OCI-LY1 (cell line): Measurements from ENCODE around the gene QKI.

Experiments
- EZH2 ChIP-seq: fragments of 200-600 bp; sonication (generic), shearing (Covaris generic); IDR thresholded peaks from 2 replicates; pipeline ENCODE4 v1.8.0; 2017; ENCODE audit warnings: borderline replicate concordance, mixed run types, mild to moderate bottlenecking, antibody characterized with exemption, low read length, moderate library complexity, mixed read lengths
- TF ChIP-seq, protein P1 (sequence below): fragments of 200-600 bp; sonication (generic), shearing (Covaris generic); IDR thresholded peaks from 2 replicates; pipeline ENCODE4 v1.5.1; 2017; ENCODE audit warnings: mild to moderate bottlenecking, antibody characterized with exemption, low read length, moderate library complexity, mixed read lengths

DNA sequence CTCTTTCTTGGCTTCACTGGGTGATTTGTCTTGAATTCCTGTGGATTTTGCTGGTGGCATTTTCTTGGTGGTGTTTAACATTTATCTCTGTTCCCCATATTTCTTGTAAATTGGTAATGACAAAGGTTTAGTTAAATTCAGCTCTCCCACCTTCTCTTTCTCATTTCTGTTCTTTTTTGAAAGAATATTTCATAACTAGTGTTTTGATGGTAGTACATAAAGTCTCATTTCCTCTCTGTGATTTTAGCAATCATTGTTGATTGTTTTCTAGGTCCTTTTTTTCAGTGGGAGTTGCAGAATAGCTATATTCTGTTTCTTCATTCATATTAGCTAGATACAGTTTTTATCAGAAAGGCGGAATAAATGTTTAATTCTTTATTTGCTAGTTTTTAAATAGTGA lies 73.1 kb downstream of the QKI start:
- no peak for TF ChIP-seq EZH2
- TF ChIP-seq, protein P1, sequence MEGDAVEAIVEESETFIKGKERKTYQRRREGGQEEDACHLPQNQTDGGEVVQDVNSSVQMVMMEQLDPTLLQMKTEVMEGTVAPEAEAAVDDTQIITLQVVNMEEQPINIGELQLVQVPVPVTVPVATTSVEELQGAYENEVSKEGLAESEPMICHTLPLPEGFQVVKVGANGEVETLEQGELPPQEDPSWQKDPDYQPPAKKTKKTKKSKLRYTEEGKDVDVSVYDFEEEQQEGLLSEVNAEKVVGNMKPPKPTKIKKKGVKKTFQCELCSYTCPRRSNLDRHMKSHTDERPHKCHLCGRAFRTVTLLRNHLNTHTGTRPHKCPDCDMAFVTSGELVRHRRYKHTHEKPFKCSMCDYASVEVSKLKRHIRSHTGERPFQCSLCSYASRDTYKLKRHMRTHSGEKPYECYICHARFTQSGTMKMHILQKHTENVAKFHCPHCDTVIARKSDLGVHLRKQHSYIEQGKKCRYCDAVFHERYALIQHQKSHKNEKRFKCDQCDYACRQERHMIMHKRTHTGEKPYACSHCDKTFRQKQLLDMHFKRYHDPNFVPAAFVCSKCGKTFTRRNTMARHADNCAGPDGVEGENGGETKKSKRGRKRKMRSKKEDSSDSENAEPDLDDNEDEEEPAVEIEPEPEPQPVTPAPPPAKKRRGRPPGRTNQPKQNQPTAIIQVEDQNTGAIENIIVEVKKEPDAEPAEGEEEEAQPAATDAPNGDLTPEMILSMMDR, result no peak
